ENCODE measurements around the gene LPP. TPM values are rescaled to one million over a fixed set of nuclear protein-coding genes. Genes with fewer than 3 reads are reported as not detected.

LPP gene
- total and polyA plus RNA-seq, 10 of the 15 experiments (the other 5 are each of a cell fraction or from before 2014, with no cell fraction given), result under 0.01 to 0.62 (median 0.03) TPM

DNA sequence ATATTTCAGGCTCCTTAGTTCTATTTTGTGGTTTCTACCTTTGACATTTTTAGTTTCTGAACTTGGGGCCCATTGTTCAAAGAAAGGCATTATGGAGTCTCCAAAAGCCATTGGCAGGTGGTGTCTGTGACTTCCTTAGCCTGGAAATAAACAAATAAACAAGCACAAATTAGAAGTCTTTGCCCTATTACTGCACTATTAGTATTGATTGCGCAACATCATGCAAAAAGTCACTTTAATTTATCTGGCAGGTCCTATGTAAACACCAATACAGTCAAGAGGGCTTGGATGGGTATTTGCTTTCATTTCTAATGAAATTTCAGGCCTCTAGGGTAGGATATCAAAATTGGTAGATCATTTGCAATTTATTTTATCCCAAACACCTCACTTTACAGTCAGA lies 85.6 kb downstream of the LPP start:
- intact Hi-C loops (cut with micrococcal nuclease; ENCODE audit: unreplicated experiment) (no loop called here), in situ Hi-C loops (cut with MboI) (no loop called here)
- H3K4me2 ChIP-seq (ENCODE audit: control insufficient read depth, insufficient read depth), result no peak overlapping the region
- H3K4me1 ChIP-seq (ENCODE audit: control insufficient read depth, insufficient read depth, low read length), result no peaks in the 10 kb centered on the region
- no peaks in the 10 kb centered on the region for H3K79me2 ChIP-seq (ENCODE audit: control insufficient read depth, insufficient read depth, low read length)
- no peaks in the 10 kb centered on the region for H3K9me3 ChIP-seq (replicated peaks; ENCODE audit: control insufficient read depth, insufficient read depth, low read length)
- FAIRE-seq (no peak), ATAC-seq (no peak), DNase-seq (ENCODE audit: low read depth, low spot score) (no peak)
- ChIA-PET RAD21 (ENCODE audit: unreplicated experiment) (no interaction called here), POLR2A (no interaction called here), CTCF (no interaction called here), SMC1A (ENCODE audit: uncharacterized antibody, unreplicated experiment) (no interaction called here)
- H3K36me3 ChIP-seq (ENCODE audit: control insufficient read depth in 2 of 2, insufficient read depth in 2 of 2, low read length in 1 of 2), result no peaks in the 10 kb centered on the region
- TF ChIP-seq DPF2 (IDR thresholded peaks at IDR 0.05) (no peak), SIX5 (IDR thresholded peaks at IDR 0.05; ENCODE audit: low read depth, low read length, severe bottlenecking) (no peak), NR2F1 (conservative IDR thresholded peaks at IDR 0.05) (no peak), ZSCAN29 (IDR thresholded peaks at IDR 0.05) (no peak), CEBPB (IDR thresholded peaks at IDR 0.05; ENCODE audit: borderline replicate concordance in 1 of 2, low read depth in 2 of 2, low read length in 2 of 2) (peak in 1 of 2 experiments; percentile 70; a peak in 1 of 4 replicates), EED (IDR thresholded peaks at IDR 0.05; ENCODE audit: low read depth) (no peak)
- H3K27me3 ChIP-seq (replicated peaks in 1 of 2; ENCODE audit: control insufficient read depth in 2 of 2, insufficient read depth in 2 of 2, low read length in 1 of 2), result peaks cover 0 to 5% of the 10 kb centered on the region in 2 experiments; a peak in 2 of 4 replicates
- no peak overlapping the region for H3K27ac ChIP-seq (ENCODE audit: control insufficient read depth, insufficient read depth)
- 0% methylated on average over 1 of the region's 1 CpG for WGBS (ENCODE audit: insufficient coverage, insufficient replicate concordance, low lambda C conversion rate, missing lambda C conversion rate)
- H2AFZ ChIP-seq (ENCODE audit: control insufficient read depth, low read depth, low read length), result no peak overlapping the region
- no peak overlapping the region for H3K4me3 ChIP-seq
- no peaks in the 10 kb centered on the region for H4K20me1 ChIP-seq (ENCODE audit: control insufficient read depth, insufficient read depth)
- H3K9ac ChIP-seq (ENCODE audit: control insufficient read depth, insufficient read depth, low read length), result no peak overlapping the region
- no TSS peak for BruUV-seq (replicated peaks)

DNA sequence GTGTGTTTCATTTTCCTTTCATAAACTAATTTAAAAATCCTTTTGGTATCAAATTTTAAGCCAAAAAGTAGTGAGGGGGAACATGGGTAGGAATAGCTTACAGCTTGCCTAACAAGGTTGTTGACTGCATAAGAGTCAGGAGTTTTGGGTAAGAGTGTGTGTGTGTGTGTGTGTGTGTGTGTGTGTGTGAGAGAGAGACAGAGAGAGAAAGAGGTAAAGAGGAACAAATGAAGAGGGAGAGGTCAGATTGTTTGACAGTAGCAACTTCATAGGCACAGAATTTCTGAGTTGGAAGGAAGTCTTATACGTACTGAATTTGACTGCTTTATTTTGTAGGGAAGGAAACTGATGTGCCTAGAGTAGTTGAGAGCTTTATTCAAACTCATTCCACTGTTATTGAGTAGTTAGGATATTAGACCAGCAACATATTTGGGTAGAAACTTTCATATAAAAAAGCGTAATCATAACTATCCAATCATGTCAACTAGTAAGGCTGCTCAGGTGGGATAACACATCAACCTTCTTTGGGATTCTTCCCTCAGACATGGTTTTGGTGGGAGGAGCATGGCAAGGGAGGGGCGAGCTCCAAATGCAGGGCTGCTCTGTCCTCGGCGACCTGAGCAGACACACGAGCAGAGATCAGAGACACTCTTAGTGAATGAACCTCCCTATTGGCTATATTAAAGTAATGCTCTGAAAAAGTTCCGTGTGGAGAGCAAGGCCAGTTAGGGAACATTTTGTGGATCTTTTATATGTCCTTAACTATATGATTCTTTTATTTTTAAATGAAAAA lies 86.4 kb downstream of the LPP start:
- ChIA-PET CTCF (no interaction called here), RAD21 (ENCODE audit: unreplicated experiment) (no interaction called here), POLR2A (no interaction called here), SMC1A (ENCODE audit: uncharacterized antibody, unreplicated experiment) (no interaction called here)
- no peak overlapping the region for H2AFZ ChIP-seq (ENCODE audit: control insufficient read depth, low read depth, low read length)
- no peak overlapping the region for H3K9ac ChIP-seq (ENCODE audit: control insufficient read depth, insufficient read depth, low read length)
- no peak overlapping the region for H3K4me2 ChIP-seq (ENCODE audit: control insufficient read depth, insufficient read depth)
- BruUV-seq (replicated peaks), result no TSS peak
- TF ChIP-seq, protein P1, sequence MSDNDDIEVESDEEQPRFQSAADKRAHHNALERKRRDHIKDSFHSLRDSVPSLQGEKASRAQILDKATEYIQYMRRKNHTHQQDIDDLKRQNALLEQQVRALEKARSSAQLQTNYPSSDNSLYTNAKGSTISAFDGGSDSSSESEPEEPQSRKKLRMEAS (IDR thresholded peaks at IDR 0.05; ENCODE audit: low read depth, low read length), result no peak
- TF ChIP-seq FOXM1 (IDR thresholded peaks at IDR 0.05; ENCODE audit: low read depth, low read length) (no peak), SMC3 (IDR thresholded peaks at IDR 0.05; ENCODE audit: borderline replicate concordance, low read length) (no peak), RCOR1 (conservative IDR thresholded peaks at IDR 0.05; ENCODE audit: low read depth, low read length) (no peak), JUNB (IDR thresholded peaks at IDR 0.05) (no peak), IRF4 (IDR thresholded peaks at IDR 0.05; ENCODE audit: low read depth, low read length) (no peak), RELA (IDR thresholded peaks at IDR 0.05; ENCODE audit: borderline replicate concordance, partially characterized antibody) (no peak), ZSCAN29 (IDR thresholded peaks at IDR 0.05) (no peak), LARP7 (IDR thresholded peaks at IDR 0.05) (no peak), STAT3 (IDR thresholded peaks at IDR 0.05; ENCODE audit: low read depth, low read length) (no peak), HDAC2 (IDR thresholded peaks at IDR 0.05) (no peak)
- in situ Hi-C loops (cut with MboI), result no loop called here
- intact Hi-C loops (cut with micrococcal nuclease; ENCODE audit: unreplicated experiment), result no loop called here
- H3K4me1 ChIP-seq (ENCODE audit: control insufficient read depth, insufficient read depth, low read length), result no peaks in the 10 kb centered on the region
- no peak overlapping the region for H3K4me3 ChIP-seq
- ATAC-seq (no peak), FAIRE-seq (no peak), DNase-seq (ENCODE audit: low read depth, low spot score) (no peak)
- H3K27ac ChIP-seq (ENCODE audit: control insufficient read depth, insufficient read depth), result no peak overlapping the region
- no peaks in the 10 kb centered on the region for H3K36me3 ChIP-seq (ENCODE audit: control insufficient read depth in 2 of 2, insufficient read depth in 2 of 2, low read length in 1 of 2)
- peaks cover 0 to 5% of the 10 kb centered on the region in 2 experiments; a peak in 2 of 4 replicates for H3K27me3 ChIP-seq (replicated peaks in 1 of 2; ENCODE audit: control insufficient read depth in 2 of 2, insufficient read depth in 2 of 2, low read length in 1 of 2)
- H4K20me1 ChIP-seq (ENCODE audit: control insufficient read depth, insufficient read depth), result no peaks in the 10 kb centered on the region
- H3K9me3 ChIP-seq (replicated peaks; ENCODE audit: control insufficient read depth, insufficient read depth, low read length), result no peaks in the 10 kb centered on the region
- H3K79me2 ChIP-seq (ENCODE audit: control insufficient read depth, insufficient read depth, low read length), result no peaks in the 10 kb centered on the region
- 38% methylated on average over 7 of the region's 7 CpGs for WGBS (ENCODE audit: insufficient coverage, insufficient replicate concordance, low lambda C conversion rate, missing lambda C conversion rate)

Measured in GM12878 (cell line).